ENCODE results near the gene PARD3. TPM values are rescaled to one million over a fixed set of nuclear protein-coding genes. Genes with fewer than 3 reads are reported as not detected.

Gene PARD3
- polyA plus RNA-seq, 2 of the 4 experiments (the other 2 are of a cell fraction): 110 to 200 TPM

DNA sequence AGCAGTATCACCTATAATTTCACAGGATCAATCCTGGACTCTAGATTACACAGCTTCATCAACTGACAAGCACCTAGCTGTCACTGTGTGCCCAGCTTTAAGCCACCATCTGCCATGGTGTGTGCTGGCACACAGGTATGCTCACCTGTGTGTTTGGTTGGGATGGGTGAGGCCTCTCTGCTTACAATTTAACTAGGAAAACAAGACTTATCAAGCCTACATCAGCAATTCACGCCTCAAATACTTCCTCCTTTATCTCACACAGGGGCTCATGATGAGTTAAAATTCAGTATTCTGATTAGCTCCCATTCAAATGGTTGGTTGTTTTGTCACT, 608.2 kb downstream of the PARD3 start:
- no peak overlapping the region for H3K4me3 ChIP-seq
- ChIA-PET POLR2A (no interaction called here), CTCF (no interaction called here)
- TF ChIP-seq CHD4 (IDR thresholded peaks at IDR 0.05; ENCODE audit: borderline replicate concordance) (no peak), HOXA7 (CRISPR knock-in tag; IDR thresholded peaks at IDR 0.05) (no peak), JUN (IDR thresholded peaks at IDR 0.05) (no peak), RARB (CRISPR knock-in tag; IDR thresholded peaks at IDR 0.05) (no peak), ZFP36 (IDR thresholded peaks at IDR 0.05; ENCODE audit: borderline replicate concordance, partially characterized antibody) (no peak), RAD21 (conservative IDR thresholded peaks at IDR 0.05 in 1 of 2, IDR thresholded peaks at IDR 0.05 in 1 of 2) (no peak), PBX3 (IDR thresholded peaks at IDR 0.05) (no peak), ZSCAN20 (CRISPR knock-in tag; IDR thresholded peaks at IDR 0.05) (no peak), CBX2 (IDR thresholded peaks at IDR 0.05; ENCODE audit: borderline replicate concordance, low read depth) (no peak), SREBF2 (IDR thresholded peaks at IDR 0.05) (no peak), HEYL (CRISPR knock-in tag; IDR thresholded peaks at IDR 0.05) (no peak), KDM1A (IDR thresholded peaks at IDR 0.05; ENCODE audit: low read depth) (no peak), CHD2 (IDR thresholded peaks at IDR 0.05; ENCODE audit: low read length, partially characterized antibody) (no peak)
- TF ChIP-seq, protein P1, sequence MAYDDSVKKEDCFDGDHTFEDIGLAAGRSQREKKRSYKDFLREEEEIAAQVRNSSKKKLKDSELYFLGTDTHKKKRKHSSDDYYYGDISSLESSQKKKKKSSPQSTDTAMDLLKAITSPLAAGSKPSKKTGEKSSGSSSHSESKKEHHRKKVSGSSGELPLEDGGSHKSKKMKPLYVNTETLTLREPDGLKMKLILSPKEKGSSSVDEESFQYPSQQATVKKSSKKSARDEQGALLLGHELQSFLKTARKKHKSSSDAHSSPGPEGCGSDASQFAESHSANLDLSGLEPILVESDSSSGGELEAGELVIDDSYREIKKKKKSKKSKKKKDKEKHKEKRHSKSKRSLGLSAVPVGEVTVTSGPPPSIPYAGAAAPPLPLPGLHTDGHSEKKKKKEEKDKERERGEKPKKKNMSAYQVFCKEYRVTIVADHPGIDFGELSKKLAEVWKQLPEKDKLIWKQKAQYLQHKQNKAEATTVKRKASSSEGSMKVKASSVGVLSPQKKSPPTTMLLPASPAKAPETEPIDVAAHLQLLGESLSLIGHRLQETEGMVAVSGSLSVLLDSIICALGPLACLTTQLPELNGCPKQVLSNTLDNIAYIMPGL (CRISPR knock-in tag; IDR thresholded peaks at IDR 0.05; ENCODE audit: borderline replicate concordance): no peak
- no peak overlapping the region for H3K27ac ChIP-seq
- ATAC-seq (no peak), DNase-seq (ENCODE audit: low read depth in 1 of 2, low spot score in 1 of 2) (no peak), FAIRE-seq (no peak)
- H3K4me1 ChIP-seq: no peaks in the 10 kb centered on the region
- 93% methylated on average over 1 of the region's 1 CpG for WGBS (ENCODE audit: missing lambda C conversion rate)
- H3K4me2 ChIP-seq: no peak overlapping the region
- H3K9me3 ChIP-seq: no peaks in the 10 kb centered on the region

GRCh38 chr10:34206078-34206934, 608.8 kb downstream of the PARD3 start:
- ChIA-PET POLR2A (no interaction called here), CTCF (interaction anchor here (1.6 kb wide), 1 partner anchor 16 kb away, joined by 4 read pairs; no protein-coding TSS in a partner anchor)
- no peak overlapping the region for H3K4me2 ChIP-seq
- FAIRE-seq: no peak
- 0 out of 5 replicates have a peak, but pooled peaks of 1 of the 2 experiments have one; percentile 4 for TF ChIP-seq RAD21 (conservative IDR thresholded peaks at IDR 0.05 in 1 of 2, IDR thresholded peaks at IDR 0.05 in 1 of 2)
- TF ChIP-seq HEYL (CRISPR knock-in tag; IDR thresholded peaks at IDR 0.05): no peak
- H3K4me1 ChIP-seq: no peaks in the 10 kb centered on the region
- no peak for ATAC-seq
- peak in 1 of 2 experiments; percentile 9 for DNase-seq (ENCODE audit: low read depth in 1 of 2, low spot score in 1 of 2)
- no peak overlapping the region for H3K27ac ChIP-seq
- WGBS (ENCODE audit: missing lambda C conversion rate): 90% methylated on average over 9 of the region's 9 CpGs
- no peaks in the 10 kb centered on the region for H3K9me3 ChIP-seq
- no peak overlapping the region for H3K4me3 ChIP-seq

GRCh38 chr10:34205452-34205851, 609.6 kb downstream of the PARD3 start:
- H3K27ac ChIP-seq: no peak overlapping the region
- WGBS (ENCODE audit: missing lambda C conversion rate): 96% methylated on average over 5 of the region's 5 CpGs
- CTCF ChIA-PET: interaction anchor here (1.6 kb wide), 1 partner anchor 17 kb away, joined by 4 read pairs; no protein-coding TSS in a partner anchor
- no peak overlapping the region for H3K4me2 ChIP-seq
- no peaks in the 10 kb centered on the region for H3K4me1 ChIP-seq
- H3K9me3 ChIP-seq: no peaks in the 10 kb centered on the region
- no peak overlapping the region for H3K4me3 ChIP-seq
- POLR2A ChIA-PET: no interaction called here
- ATAC-seq: no peak
- no peak for FAIRE-seq
- no peak for DNase-seq (ENCODE audit: low read depth in 1 of 2, low spot score in 1 of 2)
- TF ChIP-seq, protein P2, sequence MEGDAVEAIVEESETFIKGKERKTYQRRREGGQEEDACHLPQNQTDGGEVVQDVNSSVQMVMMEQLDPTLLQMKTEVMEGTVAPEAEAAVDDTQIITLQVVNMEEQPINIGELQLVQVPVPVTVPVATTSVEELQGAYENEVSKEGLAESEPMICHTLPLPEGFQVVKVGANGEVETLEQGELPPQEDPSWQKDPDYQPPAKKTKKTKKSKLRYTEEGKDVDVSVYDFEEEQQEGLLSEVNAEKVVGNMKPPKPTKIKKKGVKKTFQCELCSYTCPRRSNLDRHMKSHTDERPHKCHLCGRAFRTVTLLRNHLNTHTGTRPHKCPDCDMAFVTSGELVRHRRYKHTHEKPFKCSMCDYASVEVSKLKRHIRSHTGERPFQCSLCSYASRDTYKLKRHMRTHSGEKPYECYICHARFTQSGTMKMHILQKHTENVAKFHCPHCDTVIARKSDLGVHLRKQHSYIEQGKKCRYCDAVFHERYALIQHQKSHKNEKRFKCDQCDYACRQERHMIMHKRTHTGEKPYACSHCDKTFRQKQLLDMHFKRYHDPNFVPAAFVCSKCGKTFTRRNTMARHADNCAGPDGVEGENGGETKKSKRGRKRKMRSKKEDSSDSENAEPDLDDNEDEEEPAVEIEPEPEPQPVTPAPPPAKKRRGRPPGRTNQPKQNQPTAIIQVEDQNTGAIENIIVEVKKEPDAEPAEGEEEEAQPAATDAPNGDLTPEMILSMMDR (IDR thresholded peaks at IDR 0.05): no peak
- TF ChIP-seq CBX2 (IDR thresholded peaks at IDR 0.05; ENCODE audit: borderline replicate concordance, low read depth) (no peak), EP300 (IDR thresholded peaks at IDR 0.05) (no peak), TFCP2L1 (CRISPR knock-in tag; IDR thresholded peaks at IDR 0.05) (no peak), FOXS1 (CRISPR knock-in tag; IDR thresholded peaks at IDR 0.05) (no peak), JUNB (IDR thresholded peaks at IDR 0.05) (no peak), MAFK (IDR thresholded peaks at IDR 0.05; ENCODE audit: partially characterized antibody) (no peak), KDM5A (IDR thresholded peaks at IDR 0.05) (no peak), USF2 (IDR thresholded peaks at IDR 0.05) (no peak), CHD4 (IDR thresholded peaks at IDR 0.05; ENCODE audit: borderline replicate concordance) (no peak), GATA3 (IDR thresholded peaks at IDR 0.05; ENCODE audit: borderline replicate concordance) (no peak), PHF8 (IDR thresholded peaks at IDR 0.05; ENCODE audit: borderline replicate concordance, low read depth) (no peak), HOXB13 (CRISPR knock-in tag; IDR thresholded peaks at IDR 0.05; ENCODE audit: low read depth) (no peak), ZNF302 (CRISPR knock-in tag; IDR thresholded peaks at IDR 0.05) (no peak), MYC (IDR thresholded peaks at IDR 0.05; ENCODE audit: borderline replicate concordance, low read length) (no peak)
- TF ChIP-seq, protein P3, sequence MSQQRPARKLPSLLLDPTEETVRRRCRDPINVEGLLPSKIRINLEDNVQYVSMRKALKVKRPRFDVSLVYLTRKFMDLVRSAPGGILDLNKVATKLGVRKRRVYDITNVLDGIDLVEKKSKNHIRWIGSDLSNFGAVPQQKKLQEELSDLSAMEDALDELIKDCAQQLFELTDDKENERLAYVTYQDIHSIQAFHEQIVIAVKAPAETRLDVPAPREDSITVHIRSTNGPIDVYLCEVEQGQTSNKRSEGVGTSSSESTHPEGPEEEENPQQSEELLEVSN (IDR thresholded peaks at IDR 0.05; ENCODE audit: borderline replicate concordance, low read depth): no peak

All from A549 (cell line).